ENCODE measurements around the gene XRN1. TPM values are rescaled to one million over a fixed set of nuclear protein-coding genes. Genes with fewer than 3 reads are reported as not detected.

XRN1 gene
- total RNA-seq, 1 experiment from 2014 or later: 29.9 TPM

DNA sequence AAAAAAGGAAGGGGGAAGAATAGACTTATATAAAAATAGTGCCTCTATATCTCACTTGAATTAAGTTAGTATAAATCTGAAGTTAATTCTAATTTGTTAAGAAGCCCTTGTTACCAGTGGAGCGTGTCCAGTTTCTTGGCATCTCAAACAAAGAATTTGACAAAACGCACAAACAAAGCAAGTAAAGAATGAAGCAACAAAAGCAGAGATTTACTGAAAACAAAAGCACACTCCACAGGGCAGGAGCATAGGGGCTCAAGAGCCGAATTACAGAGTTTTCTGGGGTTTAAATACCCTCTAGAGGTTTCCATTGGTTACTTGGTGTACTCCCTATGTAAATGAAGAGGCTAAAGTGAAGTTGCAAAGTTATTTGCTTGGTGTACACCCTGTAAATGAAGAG is 188.5 kb downstream of the XRN1 start:
- no peaks in the 10 kb centered on the region for H3K27me3 ChIP-seq (ENCODE audit: control insufficient read depth, insufficient read depth, low read length)
- ChIA-PET CTCF (interaction anchor here (0.6 kb wide), 1 partner anchor 545 kb away, joined by 3 read pairs; no protein-coding TSS in a partner anchor), POLR2A (no interaction called here)
- no peak overlapping the region for H3K4me3 ChIP-seq (ENCODE audit: low read depth in 2 of 2, low read length in 2 of 2)
- no peak for TF ChIP-seq SIN3A (IDR thresholded peaks at IDR 0.05; ENCODE audit: borderline replicate concordance, insufficient read depth, low read depth, low read length)
- TF ChIP-seq TCF7L2 (IDR thresholded peaks at IDR 0.05; ENCODE audit: low read depth, low read length): no peak
- TF ChIP-seq, protein P1, sequence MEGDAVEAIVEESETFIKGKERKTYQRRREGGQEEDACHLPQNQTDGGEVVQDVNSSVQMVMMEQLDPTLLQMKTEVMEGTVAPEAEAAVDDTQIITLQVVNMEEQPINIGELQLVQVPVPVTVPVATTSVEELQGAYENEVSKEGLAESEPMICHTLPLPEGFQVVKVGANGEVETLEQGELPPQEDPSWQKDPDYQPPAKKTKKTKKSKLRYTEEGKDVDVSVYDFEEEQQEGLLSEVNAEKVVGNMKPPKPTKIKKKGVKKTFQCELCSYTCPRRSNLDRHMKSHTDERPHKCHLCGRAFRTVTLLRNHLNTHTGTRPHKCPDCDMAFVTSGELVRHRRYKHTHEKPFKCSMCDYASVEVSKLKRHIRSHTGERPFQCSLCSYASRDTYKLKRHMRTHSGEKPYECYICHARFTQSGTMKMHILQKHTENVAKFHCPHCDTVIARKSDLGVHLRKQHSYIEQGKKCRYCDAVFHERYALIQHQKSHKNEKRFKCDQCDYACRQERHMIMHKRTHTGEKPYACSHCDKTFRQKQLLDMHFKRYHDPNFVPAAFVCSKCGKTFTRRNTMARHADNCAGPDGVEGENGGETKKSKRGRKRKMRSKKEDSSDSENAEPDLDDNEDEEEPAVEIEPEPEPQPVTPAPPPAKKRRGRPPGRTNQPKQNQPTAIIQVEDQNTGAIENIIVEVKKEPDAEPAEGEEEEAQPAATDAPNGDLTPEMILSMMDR (IDR thresholded peaks at IDR 0.05): no peak
- TF ChIP-seq, protein P2, sequence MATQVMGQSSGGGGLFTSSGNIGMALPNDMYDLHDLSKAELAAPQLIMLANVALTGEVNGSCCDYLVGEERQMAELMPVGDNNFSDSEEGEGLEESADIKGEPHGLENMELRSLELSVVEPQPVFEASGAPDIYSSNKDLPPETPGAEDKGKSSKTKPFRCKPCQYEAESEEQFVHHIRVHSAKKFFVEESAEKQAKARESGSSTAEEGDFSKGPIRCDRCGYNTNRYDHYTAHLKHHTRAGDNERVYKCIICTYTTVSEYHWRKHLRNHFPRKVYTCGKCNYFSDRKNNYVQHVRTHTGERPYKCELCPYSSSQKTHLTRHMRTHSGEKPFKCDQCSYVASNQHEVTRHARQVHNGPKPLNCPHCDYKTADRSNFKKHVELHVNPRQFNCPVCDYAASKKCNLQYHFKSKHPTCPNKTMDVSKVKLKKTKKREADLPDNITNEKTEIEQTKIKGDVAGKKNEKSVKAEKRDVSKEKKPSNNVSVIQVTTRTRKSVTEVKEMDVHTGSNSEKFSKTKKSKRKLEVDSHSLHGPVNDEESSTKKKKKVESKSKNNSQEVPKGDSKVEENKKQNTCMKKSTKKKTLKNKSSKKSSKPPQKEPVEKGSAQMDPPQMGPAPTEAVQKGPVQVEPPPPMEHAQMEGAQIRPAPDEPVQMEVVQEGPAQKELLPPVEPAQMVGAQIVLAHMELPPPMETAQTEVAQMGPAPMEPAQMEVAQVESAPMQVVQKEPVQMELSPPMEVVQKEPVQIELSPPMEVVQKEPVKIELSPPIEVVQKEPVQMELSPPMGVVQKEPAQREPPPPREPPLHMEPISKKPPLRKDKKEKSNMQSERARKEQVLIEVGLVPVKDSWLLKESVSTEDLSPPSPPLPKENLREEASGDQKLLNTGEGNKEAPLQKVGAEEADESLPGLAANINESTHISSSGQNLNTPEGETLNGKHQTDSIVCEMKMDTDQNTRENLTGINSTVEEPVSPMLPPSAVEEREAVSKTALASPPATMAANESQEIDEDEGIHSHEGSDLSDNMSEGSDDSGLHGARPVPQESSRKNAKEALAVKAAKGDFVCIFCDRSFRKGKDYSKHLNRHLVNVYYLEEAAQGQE (IDR thresholded peaks at IDR 0.05; ENCODE audit: insufficient read depth in 1 of 2, low read depth in 2 of 2, low read length in 1 of 2): no peak
- TF ChIP-seq POLR2AphosphoS5 (IDR thresholded peaks at IDR 0.05; ENCODE audit: low read depth, low read length): no peak
- H3K27ac ChIP-seq (ENCODE audit: low read length): no peak overlapping the region
- intact Hi-C loops (cut with micrococcal nuclease; ENCODE audit: unreplicated experiment): no loop called here
- DNase-seq (ENCODE audit: low read depth, low spot score) (no peak), ATAC-seq (no peak)
- no peaks in the 10 kb centered on the region for H3K9me3 ChIP-seq (ENCODE audit: control insufficient read depth, insufficient read depth, low read depth, low read length)
- no peaks in the 10 kb centered on the region for H3K36me3 ChIP-seq (ENCODE audit: control insufficient read depth, insufficient read depth, low read length)
- in situ Hi-C loops (cut with HindIII; ENCODE audit: low pct_unique_long_range_greater_than_20kb, low sequenced_read_pairs): no loop called here
- H3K4me1 ChIP-seq (ENCODE audit: control insufficient read depth, insufficient read depth, low read length): no peaks in the 10 kb centered on the region
- BruUV-seq (replicated peaks): no TSS peak

DNA sequence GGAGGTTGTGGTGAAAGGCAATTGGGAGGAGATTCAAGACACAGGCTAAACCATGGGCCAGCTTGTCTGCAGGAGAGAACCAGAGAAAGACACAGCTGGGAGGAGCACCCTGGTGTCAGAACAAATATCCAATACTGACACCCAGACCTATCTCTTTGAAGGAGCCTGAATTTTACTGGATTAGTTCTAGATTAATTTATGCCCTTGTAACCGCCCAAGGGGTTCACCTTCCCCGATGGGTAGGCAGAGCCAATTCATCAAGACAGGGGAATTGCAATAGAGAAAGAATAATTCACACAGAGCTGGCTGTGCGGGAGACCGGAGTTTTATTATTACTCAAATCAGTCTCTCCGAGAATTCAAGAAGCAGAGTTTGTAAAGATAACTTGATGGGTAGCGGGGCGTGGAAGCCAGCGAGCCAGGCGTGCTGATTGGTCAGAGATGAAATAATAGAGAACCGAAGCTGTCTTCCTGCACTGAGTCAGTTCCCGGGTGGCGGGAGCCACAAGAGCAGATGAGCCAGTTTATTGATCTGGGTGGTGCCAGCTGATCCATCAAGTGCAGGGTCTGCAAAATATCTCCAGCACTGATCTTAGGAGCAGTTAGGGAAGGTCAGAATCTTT is 191.0 kb downstream of the XRN1 start:
- intact Hi-C loops (cut with micrococcal nuclease; ENCODE audit: unreplicated experiment): no loop called here
- ATAC-seq (no peak), DNase-seq (ENCODE audit: low read depth, low spot score) (no peak)
- Histone ChIP-seq H3K4me1 (ENCODE audit: control insufficient read depth, insufficient read depth, low read length) (no peaks in the 10 kb centered on the region), H3K9me3 (ENCODE audit: control insufficient read depth, insufficient read depth, low read depth, low read length) (no peaks in the 10 kb centered on the region), H3K27me3 (ENCODE audit: control insufficient read depth, insufficient read depth, low read length) (no peaks in the 10 kb centered on the region), H3K27ac (ENCODE audit: low read length) (no peak overlapping the region), H3K36me3 (ENCODE audit: control insufficient read depth, insufficient read depth, low read length) (no peaks in the 10 kb centered on the region), H3K4me3 (ENCODE audit: low read depth in 2 of 2, low read length in 2 of 2) (no peak overlapping the region)
- POLR2A ChIA-PET: no interaction called here
- in situ Hi-C loops (cut with HindIII; ENCODE audit: low pct_unique_long_range_greater_than_20kb, low sequenced_read_pairs): no loop called here
- BruUV-seq (replicated peaks): no TSS peak
- TF ChIP-seq POLR2AphosphoS5 (IDR thresholded peaks at IDR 0.05; ENCODE audit: low read depth, low read length) (no peak), TCF7L2 (IDR thresholded peaks at IDR 0.05; ENCODE audit: low read depth, low read length) (no peak), SIN3A (IDR thresholded peaks at IDR 0.05; ENCODE audit: borderline replicate concordance, insufficient read depth, low read depth, low read length) (no peak)
- TF ChIP-seq, protein P1 (IDR thresholded peaks at IDR 0.05): no peak
- TF ChIP-seq, protein P2 (IDR thresholded peaks at IDR 0.05; ENCODE audit: insufficient read depth in 1 of 2, low read depth in 2 of 2, low read length in 1 of 2): no peak
- CTCF ChIA-PET: no interaction called here

All from Panc1 (cell line).